Measurements from ENCODE around the gene GNPAT.

The GNPAT gene

DNA sequence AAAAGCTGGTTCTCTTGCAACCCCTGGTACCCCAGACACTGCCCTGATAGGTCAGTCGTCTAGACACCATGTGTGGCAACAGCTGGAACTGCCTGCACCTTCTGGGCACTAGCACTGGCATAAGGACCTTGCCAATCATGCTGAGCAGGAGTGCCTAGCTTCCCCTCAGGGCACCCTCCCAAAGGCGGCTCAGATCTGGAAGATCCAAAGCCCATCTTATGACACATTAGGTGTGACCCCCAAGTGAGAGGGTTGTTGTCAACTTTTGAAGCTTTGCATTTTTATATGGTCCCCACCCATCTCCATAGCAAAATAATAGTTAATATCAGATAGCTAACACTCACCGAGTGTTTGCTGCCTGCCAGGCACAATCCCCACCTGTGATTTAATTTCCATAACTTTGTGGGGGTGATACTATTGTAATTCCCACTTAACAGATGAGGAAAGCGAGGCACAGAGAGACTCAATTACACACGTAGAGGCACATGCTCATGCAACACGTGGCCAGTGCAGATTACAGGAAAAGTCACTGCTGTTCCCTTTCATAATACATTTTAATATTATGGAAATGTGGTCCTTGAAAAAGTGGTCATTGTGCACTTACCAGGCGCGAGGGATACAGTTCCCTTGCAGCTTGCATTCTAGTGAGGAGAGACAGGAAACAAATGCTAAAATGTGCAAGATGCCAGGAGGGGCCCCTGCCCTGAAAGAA lies 70.9 kb downstream of the GNPAT start:
- no peak for DNase-seq (ENCODE audit: low read depth, low spot score)
- no peak overlapping the region for H3K27ac ChIP-seq

GRCh38 chr1:231312432-231312788 lies 71.4 kb downstream of the GNPAT start:
- H3K27ac ChIP-seq, result no peak overlapping the region
- no peak for DNase-seq (ENCODE audit: low read depth, low spot score)

DNA sequence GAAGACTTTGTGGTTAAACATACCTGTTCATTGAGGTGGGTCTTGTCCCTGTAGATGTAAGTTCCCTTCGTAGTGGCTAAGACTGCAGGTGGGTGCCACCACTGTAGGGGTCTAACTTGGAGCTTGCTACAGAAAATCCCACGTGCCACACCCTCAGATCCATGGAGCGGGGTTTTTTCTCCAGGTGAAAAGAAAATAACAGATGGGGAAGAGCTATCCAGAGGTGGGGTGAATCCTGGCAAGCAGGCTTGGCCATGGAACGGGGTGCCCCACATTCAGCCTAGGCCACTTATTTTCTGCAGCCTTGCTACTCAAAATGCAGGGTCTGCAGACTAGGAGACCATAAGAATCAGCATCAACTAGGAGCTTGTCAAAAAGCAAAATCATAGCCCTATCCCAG lies 72.6 kb downstream of the GNPAT start:
- no peak for DNase-seq (ENCODE audit: low read depth, low spot score)
- no peak overlapping the region for H3K27ac ChIP-seq

- DNase-seq (ENCODE audit: low read depth, low spot score), result no peak
- H3K27ac ChIP-seq, result no peak overlapping the region
Measured at GRCh38 chr1:231315887-231316286, 74.9 kb downstream of the GNPAT start.

DNA sequence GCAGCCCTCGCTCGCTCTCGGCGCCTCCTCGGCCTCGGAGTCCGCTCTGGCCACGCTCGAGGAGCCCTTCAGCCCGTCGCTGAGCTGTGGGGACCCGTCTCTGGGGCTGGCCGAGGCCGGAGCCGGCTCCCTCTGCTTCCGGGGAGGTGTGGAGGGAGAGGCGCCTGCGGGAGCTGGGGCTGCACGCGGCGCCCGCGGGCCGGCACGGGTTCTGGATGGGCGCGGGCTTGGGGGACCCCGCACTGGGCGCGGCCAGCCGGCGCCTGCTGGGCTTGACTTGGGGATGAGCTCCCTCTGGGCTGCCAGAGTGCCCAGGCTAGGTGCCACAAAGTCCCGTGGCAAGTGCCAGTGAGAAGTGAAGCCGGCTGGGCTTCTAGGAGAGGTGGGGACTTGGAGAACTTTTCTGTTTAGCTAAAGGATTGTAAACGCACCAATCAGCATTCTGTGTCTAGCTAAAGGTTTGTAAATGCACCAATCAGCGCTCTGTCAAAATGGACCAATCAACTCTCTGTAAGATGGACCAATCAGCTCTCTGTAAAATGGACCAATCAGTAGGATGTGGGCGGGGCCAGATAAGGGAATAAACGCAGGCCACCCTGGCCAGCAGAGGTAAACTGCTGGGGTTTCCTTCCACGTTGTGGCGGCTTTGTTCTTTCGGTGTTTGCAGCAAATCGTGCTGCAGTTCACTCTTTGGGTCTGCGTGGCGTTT lies 76.4 kb downstream of the GNPAT start:
- H3K27ac ChIP-seq, result no peak overlapping the region
- DNase-seq (ENCODE audit: low read depth, low spot score), result no peak

GRCh38 chr1:231318015-231318355 lies 77.0 kb downstream of the GNPAT start:
- no peak for DNase-seq (ENCODE audit: low read depth, low spot score)
- no peak overlapping the region for H3K27ac ChIP-seq

DNA sequence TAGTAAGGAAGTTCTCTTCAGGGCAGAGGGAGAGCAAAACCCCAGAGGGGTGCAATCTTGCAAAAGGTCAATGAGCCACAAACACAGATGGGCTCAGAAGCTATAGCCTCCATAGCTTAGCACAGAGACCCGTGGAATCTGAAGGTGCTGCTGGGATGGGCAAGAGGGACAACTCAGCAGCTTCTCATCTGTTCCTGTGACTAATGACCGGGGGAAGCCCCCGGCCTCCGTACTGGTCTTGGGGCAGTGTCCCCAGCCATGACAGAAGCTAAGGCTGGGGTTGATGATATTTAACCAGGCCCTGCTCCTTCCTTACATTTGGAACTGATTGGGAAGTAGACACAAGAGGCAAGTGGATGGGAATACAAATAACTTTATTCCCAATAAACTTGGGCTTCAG lies 77.6 kb downstream of the GNPAT start:
- no peak overlapping the region for H3K27ac ChIP-seq
- no peak for DNase-seq (ENCODE audit: low read depth, low spot score)

- no peak for DNase-seq (ENCODE audit: low read depth, low spot score)
- H3K27ac ChIP-seq, result no peak overlapping the region
Measured at GRCh38 chr1:231319080-231319479, 78.1 kb downstream of the GNPAT start.

DNA sequence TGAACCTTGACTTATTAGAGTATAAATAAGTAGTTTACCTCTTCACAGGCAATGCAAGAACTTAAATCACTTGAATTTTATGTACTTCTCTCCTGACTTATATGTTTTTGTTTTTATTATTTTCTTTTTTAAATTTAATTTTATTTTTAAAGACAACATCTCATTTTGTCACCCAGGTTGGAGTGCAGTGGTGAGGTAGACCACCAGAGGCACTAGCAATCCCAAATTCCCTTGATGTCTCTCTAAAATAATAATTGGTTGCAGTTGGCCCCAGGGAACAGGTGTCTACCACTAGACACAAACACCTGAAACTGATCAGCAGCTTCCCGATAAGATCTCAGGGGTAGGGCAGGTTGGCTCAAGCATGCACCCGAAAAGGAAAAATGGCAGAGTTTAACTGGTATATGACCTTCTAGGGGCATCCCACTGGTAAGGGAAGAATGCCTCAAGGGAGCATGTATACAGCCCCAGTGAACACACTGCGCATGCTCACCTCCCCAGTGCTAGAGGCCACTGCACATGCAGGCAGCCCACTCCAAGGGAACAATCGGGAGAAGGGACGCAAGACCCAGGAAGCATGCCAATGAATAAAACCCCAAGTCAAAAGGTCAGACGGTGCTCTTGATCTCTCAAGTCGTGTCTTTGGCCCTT lies 82.0 kb downstream of the GNPAT start:
- DNase-seq (ENCODE audit: low read depth, low spot score), result no peak
- no peak overlapping the region for H3K27ac ChIP-seq

DNA sequence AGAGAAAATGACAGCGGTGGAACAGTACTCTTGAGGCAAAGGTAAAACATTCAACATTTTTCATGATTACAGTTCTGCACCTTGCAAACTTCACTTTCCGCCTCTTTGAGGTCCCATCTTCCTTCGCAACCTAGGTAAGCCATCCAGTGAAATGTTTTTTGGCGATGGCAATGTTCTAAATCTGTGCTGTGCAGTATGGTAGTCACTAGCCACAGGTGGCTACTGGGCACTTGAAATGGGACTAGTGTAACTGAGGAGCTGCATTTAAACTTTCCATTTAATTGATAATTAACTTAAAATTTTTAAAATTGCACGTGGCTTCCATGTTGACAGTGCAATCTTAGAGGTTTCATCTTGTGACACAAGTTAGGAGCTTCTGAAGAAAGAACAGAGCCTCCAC lies 83.6 kb downstream of the GNPAT start:
- no peak for DNase-seq (ENCODE audit: low read depth, low spot score)
- no peak overlapping the region for H3K27ac ChIP-seq

DNA sequence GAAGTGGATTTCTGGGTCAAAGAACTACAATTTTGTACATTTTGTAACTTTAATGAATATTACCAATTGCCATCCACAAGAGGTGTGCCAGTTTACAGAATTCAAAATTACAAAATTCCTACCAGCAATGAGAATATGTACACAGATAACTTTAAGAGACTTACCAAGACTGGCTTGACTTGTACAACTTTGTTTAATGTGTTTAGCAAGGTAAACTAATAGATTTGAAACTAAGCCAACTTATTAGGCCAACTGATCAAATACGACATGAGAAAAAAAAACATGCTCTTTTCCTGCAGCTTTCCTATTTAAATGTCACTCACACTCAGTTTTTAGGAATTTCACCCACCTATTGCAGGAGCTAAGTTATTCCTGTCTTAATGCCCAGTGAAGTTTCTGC lies 85.2 kb downstream of the GNPAT start:
- no peak overlapping the region for H3K27ac ChIP-seq
- no peak for DNase-seq (ENCODE audit: low read depth, low spot score)

All from epithelial cell of prostate (primary cell).